GM13977 (cell line): ENCODE results near the gene PPP1R14D.

ENCODE experiments used
- DNase-seq: peaks from one replicate; pipeline ENCODE4 v3.0.0; 2012; ENCODE audit warnings: low spot score
- CTCF ChIP-seq: IDR thresholded peaks from 2 replicates; pipeline ENCODE4 v1.5.1; 2012; ENCODE audit warnings: mild to moderate bottlenecking, control low read depth; ENCODE audit not compliant: insufficient read depth; ENCODE audit errors: extremely low read depth, missing control alignments
- in situ Hi-C: fragments of 300-500 bp; cut with MboI; formaldehyde crosslinking; loops from one replicate; pipeline ENCODE4 v1.12.0; 2022; ENCODE audit warnings: low sequenced_read_pairs, low pct_unique_long_range_greater_than_20kb, mixed read lengths, inconsistent platforms; ENCODE audit not compliant: unreplicated experiment

PPP1R14D gene

GRCh38 chr15:40844696-40845030, 16.2 kb upstream of the PPP1R14D start:
- TF ChIP-seq CTCF = no peak
- in situ Hi-C loops = no loop called here
- peak; percentile 66 for DNase-seq

- in situ Hi-C loops = no loop called here
- no peak for TF ChIP-seq CTCF
- DNase-seq = peak; percentile 80
Observed at GRCh38 chr15:40843885-40844695, 15.6 kb upstream of the PPP1R14D start, which contains the start of gene SPINT1. TSS of gene SPINT1 (plus strand) at chr15:40844048. CDS start at chr15:40844555, 507 bp downstream.

DNA sequence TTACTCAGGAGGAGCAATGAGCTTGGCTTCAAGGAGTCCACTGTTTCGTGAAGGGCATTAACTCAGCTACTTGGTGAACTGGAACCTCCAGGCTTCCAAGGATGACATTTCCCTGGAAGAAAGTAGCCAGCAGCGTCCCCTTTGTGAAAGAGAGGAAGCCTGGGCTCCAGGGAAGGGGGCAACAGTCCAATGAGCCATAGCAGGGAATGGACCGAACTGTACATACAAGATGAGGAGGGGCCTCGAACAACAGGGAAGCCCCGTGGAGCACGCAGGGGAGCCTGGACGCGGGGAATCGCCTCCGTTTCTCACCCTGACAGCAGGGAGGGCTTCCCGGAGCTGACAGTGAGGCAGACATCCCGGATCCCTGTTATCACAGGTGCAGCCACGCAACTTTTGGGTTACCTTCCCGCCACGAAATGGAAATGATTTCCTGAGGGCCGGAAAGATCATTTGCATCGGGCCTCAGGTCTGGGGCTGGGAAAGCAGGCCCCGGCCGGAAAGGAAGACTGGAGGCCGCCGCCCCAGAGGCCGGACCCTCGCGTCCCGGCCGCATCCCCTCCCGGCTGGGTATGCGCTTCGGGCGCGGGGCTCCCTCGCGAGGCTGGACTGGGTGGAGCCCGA, 14.9 kb upstream of the PPP1R14D start:
- in situ Hi-C loops = no loop called here
- TF ChIP-seq CTCF = no peak
- DNase-seq = no peak

GRCh38 chr15:40841741-40842140, 13.2 kb upstream of the PPP1R14D start:
- no peak for DNase-seq
- no peak for TF ChIP-seq CTCF
- in situ Hi-C loops = no loop called here

DNA sequence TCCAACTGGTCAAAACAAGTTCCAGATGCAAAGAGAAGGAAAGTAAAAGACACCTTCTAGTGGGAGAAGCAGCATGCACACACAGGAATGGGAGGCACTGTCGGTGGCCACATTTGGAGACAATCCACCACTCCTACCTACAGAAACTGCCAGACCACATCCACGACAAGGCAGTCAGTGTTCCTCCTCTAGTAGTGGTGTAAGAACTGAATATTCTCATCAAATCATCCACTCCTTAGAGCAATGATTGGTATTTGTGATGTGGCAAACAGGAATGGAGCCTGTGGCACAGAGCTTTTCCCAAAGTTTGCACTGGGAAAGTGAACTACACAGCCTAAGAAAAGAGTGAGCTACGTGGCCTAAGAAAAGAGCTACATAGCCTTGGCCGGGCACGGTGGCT, 10.2 kb upstream of the PPP1R14D start:
- in situ Hi-C loops = no loop called here
- no peak for TF ChIP-seq CTCF
- no peak for DNase-seq

- in situ Hi-C loops = no loop called here
- no peak for DNase-seq
- no peak for TF ChIP-seq CTCF
Observed at GRCh38 chr15:40836020-40836419, 7.5 kb upstream of the PPP1R14D start.
